LHCN-M2 (cell line): Measurements from ENCODE around the gene WDR45B. TPM values are rescaled to one million over a fixed set of nuclear protein-coding genes. Genes with fewer than 3 reads are reported as not detected.
"Not testable (repeated sequence)": the region's sequence is repeated elsewhere in the genome, so short reads cannot be mapped to it uniquely, and the experiment has no call there.

Source experiments
- DNase-seq: peaks from one replicate; pipeline ENCODE4 v3.0.0-alpha.2; 2012; ENCODE audit warnings: low read depth
- total RNA-seq: library from RNA; depleted of rRNA; stranded (reverse); fragments of >200 nt; gene quantifications from 2 replicates; pipeline ENCODE4 v1.2.3, GENCODE V29; 2014; rRNA removed

The WDR45B gene
- total RNA-seq, 1 experiment from 2014 or later, result 90.8 TPM

DNA sequence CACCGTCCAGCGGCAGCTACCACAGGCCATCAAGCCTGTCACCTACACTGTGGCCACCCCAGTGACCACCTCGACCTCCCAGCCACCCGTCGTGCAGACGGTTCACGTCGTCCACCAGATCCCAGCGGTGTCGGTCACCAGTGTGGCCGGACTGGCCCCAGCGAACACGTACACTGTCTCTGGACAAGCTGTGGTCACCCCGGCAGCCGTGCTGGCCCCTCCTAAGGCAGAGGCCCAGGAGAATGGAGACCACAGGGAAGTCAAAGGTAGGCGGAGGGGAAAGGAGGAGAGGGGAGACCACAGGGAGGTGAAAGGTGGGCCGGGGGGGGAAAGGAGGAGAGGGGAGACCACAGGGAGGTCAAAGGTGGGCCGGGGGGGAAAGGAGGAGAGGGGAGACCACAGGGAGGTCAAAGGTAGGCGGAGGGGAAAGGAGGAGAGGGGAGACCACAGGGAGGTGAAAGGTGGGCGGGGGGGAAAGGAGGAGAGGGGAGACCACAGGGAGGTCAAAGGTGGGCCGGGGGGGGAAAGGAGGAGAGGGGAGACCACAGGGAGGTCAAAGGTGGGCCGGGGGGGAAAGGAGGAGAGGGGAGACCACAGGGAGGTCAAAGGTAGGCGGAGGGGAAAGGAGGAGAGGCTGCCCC is 62.2 kb downstream of the WDR45B start:
- DNase-seq, result not testable (repeated sequence)

DNA sequence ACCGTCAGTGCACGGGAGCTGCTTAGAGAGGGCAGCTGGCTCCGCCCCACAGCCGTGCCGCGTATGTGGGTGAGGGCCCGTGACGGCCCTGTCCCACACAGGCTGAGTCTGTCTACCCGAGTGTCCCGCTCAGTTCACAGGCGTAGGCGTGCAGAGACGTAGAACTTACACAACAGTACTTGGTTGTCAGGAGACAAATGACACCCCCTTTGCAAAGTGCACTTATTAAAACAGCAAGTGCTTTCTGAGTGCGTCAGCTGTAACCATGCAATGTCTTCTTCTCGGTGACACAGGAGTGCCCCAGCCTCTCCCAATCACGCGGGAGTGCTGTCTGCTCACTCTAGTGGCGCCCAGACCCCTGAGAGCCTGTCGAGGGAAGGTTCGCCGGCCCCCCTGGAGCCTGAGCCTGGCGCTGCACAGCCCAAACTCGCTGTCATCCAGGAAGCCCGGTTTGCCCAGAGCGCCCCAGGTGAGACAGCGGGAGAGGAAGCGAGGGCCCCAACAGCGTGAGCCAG is 64.5 kb downstream of the WDR45B start:
- no peak for DNase-seq

DNA sequence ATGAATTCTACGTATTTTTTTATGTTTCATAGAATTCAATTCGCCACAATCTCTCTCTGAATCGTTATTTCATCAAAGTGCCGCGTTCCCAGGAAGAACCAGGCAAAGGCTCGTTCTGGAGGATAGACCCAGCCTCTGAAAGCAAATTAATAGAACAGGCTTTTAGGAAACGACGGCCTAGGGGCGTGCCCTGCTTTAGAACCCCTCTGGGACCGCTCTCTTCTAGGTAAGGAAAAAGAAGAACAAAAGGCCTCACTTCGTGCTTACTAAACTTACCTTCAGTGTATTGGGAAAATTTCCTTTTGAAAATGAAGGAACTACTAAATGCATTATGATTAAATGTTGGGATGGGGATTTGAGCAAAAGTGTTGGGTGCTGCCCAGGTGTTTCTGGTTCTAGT is 65.5 kb downstream of the WDR45B start:
- DNase-seq, result no peak

DNA sequence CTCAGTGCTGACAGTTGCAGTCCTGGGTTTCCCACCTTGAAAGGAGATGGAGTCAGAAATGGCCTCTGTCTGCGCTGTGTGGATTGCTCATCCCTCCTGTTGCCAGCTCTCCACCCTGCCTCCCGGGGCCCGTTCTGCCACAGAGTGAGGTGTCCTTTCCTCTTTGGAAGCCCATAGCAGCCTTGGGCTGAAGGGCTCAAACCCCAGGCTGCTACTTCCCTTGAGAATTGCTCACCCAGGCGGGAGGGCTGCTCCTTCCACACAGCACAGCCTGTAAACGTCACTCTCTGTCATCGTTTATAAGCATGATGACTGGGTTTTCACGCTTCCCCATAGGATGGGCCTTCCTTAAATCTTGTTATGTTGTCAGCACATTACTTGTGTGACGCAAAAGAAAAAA is 66.0 kb downstream of the WDR45B start:
- no peak for DNase-seq

DNA sequence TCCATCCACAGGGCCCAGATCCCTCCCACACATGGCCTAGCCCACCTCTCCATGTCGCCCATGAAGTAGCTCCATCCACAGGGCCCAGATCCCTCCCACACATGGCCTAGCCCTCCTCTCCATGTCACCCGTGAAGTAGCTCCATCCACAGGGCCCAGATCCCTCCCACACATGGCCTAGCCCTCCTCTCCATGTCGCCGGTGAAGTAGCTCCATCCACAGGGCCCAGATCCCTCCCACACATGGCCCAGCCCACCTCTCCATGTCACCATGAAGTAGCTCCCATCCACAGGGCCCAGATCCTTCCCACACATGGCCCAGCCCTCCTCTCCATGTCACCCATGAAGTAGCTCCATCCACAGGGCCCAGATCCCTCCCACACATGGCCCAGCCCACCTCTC is 68.3 kb downstream of the WDR45B start:
- DNase-seq, result not testable (repeated sequence)

DNA sequence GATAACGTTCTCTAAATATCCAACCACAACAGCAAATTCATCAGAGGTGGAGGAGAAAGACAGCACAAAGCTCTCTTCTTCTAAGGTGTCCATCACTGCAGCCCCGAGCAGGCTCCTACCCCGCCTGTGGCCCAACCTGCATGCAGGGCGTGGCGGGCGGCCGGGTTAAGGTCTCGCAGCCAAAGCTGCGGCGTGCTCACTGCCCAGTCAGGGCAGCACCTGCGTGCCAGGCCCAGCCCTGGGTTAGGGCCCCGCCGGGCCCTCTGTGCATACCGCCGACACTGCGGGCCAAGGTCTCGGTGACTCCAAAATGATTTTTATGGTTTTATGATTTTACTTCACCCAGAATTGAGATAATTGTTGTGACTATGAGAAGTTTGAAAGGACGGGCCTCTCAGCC is 70.9 kb downstream of the WDR45B start:
- DNase-seq, result no peak

DNA sequence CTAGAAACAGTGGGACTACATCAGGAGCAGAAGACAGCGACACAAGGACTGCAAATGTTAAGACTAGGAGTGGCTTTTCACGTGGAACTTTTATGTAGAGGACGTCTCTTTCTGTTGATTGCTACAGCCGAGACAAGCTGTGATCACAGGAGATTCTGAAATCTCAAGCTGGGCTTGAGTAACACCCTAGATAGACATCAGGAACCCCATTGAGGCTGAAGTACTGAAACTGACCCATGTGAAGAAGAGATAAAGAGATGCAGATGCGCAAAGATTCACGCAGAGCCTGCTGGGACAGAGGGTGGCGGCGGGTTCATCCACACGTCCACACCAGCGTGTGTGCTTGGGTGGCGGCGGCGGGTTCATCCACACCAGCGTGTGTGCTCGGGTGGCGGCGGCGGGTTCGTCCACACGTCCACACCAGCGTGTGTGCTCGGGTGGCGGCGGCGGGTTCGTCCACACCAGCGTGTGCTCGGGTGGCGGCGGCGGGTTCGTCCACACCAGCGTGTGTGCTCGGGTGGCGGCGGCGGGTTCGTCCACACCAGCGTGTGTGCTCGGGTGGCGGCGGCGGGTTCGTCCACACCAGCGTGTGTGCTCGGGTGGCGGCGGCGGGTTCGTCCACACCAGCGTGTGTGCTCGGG is 72.5 kb downstream of the WDR45B start:
- DNase-seq, result not testable (repeated sequence)

DNA sequence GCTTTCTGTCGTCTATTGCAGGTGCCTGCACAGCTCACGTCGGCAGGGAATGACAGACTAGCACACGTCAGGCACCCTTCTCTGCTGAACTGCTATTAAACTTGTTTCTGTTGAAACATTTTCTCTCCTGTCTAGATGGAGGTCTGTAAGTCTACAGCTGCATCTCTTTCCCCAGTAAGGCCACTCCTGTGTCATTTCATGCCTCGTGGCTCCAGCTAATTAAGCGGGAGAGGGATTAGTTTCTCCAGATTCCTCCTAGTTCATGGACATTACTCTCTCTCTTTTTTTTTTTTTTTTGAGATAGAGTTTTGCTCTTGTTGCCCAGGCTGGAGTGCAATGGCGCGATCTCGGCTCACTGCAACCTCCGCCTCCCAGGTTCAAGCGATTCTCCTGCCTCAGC is 74.2 kb downstream of the WDR45B start:
- DNase-seq, result no peak

DNA sequence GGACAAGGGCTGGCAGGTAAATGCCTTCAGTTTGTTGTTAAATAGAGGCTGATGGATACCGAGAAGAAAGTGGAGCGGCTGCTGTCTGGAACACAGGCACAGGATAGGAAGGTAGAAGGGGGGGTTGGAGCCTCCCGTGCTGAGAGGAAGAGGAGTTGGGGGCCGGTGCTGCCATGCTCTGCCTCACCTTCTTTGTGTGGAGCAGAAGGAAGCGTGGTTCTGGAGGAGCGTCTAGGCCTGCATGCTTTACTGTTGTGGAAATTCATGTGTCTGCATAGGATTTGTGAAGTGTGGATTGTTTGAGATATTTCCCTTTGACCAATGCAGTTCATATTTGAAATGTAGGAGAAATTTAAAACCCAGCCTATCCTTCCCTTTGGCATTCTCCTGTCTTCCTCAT is 76.4 kb downstream of the WDR45B start:
- DNase-seq, result no peak

DNA sequence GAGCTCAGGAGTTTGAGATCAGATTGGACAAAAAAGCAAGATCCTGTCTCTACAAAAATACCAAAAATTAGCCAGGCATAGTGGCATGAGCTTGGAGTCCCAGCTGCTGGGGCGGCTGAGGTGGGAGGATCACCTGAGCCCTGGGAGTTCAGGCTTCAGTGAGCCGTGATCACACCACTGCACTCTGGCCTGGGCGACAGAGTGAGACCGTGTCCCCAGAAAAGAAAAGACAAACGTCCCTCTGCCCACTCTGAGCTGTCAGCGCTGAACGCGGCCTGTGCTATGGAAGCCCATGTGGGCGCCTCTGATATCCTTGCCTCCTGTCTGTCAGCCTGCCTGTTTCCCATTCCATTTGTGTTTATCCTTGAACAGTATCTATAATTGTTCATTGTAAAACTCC is 78.0 kb downstream of the WDR45B start:
- no peak for DNase-seq

DNA sequence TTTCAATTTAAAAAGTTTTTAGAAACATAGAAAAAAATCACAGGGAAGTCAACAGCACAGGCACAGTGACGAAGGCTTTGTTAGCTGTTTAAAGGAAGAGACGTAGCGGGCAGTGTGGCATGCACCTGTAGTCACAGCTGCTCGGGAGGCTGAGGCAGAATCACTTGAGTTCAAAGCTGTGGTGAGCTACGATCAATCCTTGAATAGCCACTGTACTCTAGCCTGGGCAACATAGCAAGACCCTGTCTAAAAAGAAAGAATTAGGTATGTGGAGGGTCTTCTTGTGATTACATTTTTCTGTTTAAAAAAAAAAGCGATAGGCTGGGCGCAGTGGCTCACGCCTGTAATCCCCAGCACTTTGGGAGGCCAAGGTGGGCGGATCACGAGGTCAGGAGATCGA is 78.6 kb downstream of the WDR45B start:
- no peak for DNase-seq

DNA sequence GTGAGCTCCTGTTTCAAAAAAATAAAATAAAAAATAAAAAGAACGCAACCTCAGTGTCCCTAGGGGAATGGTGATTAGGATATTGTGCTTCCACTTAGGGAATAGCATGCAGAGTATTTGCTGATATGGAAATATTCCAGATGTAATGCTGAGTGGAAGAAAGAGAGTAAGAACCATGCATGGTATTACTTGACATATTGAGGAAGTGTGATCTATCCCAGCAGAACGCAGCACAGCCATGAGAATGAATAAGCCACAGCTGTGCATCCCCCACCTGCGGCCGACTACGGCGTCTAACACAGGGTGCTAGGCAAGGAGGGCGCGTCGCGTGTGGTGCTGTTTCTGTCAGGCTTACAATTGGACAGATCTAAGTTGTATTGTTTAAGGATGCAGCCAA is 79.2 kb downstream of the WDR45B start:
- DNase-seq, result peak; percentile 31

DNA sequence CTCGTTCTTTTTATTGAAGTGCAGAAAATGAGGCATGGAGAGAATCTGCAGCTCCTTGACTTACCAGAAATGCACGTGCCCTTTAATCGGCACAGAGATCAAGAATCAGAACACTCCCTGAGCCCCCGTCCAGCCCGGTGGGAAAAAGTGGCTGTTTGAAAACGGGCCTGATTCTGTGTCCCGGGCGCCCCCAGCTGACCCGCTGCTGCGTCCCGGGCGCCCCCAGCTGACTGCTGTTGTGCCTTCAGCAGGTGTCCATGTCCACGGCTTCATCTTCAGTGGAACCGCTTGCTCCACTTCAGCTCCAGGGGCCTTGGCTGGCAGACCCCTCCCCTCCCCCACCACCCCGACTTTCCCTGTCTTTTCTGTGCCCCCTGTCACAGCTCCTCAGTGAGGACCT is 81.0 kb downstream of the WDR45B start:
- no peak for DNase-seq

DNA sequence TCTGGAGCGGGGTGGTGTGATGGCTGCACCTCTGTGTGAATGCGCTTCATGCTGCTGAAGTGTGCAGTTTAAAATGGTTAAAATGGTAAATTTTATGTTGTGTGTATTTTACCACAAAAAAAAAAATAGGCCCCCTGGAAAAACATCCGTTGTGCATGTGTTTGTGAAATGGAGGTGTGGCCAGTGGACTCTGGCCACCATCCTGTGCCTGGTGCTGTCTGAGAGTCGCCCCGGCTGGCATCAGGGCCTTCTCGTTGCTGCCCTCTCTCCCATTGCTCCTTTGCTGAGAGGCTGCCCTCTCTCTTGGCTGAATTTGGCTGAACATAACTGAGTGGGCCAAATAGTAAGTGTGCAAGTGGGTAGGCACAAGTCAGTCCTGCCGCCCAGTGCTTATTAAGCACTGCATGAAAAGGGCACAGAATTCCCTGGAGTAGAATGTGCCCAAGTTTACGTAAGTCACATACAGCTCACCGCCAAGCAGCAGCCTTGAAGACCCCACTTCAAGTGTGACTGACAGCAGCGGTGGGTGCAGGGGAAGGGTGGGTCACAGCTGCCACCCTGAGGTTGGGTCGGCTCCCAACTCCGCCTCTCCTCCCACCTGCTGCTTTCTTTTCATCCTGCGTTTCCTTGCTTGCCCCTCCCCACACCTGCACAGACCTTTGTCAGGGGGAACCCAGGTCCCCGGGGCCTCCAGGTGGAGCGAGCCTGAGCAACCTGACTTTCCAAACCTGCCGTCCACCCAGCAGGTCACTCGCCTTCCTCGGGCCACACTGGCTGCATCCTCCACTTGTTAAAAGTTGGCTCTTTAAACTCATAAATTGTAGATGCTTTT is 81.9 kb downstream of the WDR45B start:
- DNase-seq, result no peak

DNA sequence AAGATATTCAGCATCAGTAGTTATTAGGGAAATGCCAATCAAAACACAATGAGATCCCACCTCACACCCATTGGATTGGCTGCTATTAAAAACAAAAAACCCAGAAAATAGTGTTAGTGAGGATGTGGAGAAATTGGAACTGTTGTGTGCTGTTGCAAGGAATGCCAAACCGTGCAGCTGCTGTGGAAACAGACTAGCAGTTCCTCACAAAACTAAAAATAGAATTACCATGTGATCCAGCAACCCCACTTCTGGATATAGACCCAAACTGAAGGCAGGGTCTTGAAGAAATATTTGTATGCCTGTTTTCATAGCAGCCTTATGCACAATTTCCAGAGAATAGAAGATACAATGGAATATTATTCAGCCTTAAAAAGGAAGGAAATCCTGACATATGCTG is 82.7 kb downstream of the WDR45B start:
- peak; percentile 70 for DNase-seq

Other genes with a start within 250 kb of the WDR45B start
- gene HEXD, start 230.1 kb downstream of the WDR45B start, total RNA-seq, result 12.0 and 14.6 TPM in 2 replicates
- 28.7 and 45.0 TPM in 2 replicates for gene OGFOD3, start 229.9 kb downstream of the WDR45B start, total RNA-seq
- gene CYBC1, start 197.7 kb downstream of the WDR45B start, total RNA-seq, result 83.5 and 107 TPM in 2 replicates
- 62.7 and 62.8 TPM in 2 replicates for gene NARF, start 189.7 kb downstream of the WDR45B start, total RNA-seq
- gene FOXK2, start 128.7 kb downstream of the WDR45B start, total RNA-seq, result 24.8 and 31.5 TPM in 2 replicates
- 15.6 and 17.9 TPM in 2 replicates for gene RAB40B, start 50.3 kb upstream of the WDR45B start, total RNA-seq
- 32.1 and 37.7 TPM in 2 replicates for gene FN3KRP, start 68.3 kb upstream of the WDR45B start, total RNA-seq
- 0.23 and 3.1 TPM in 2 replicates for gene FN3K, start 87.2 kb upstream of the WDR45B start, total RNA-seq
- gene TBCD, start 103.6 kb upstream of the WDR45B start, total RNA-seq, result 27.0 and 46.2 TPM in 2 replicates
- not detected in 2 replicates for gene ZNF750, start 191.6 kb upstream of the WDR45B start, total RNA-seq